Kidney epithelial cell (primary cell): ENCODE results near the gene TOMM6. TPM values are rescaled to one million over a fixed set of nuclear protein-coding genes. Genes with fewer than 3 reads are reported as not detected.
A peak's percentile ranks its signal among the peaks of the same experiment; 100 is the strongest.

ENCODE experiments used
- DNase-seq: peaks from one replicate; pipeline ENCODE4 v3.0.0-alpha.2; 2010; ENCODE audit warnings: low read depth
- H3K27me3 ChIP-seq: 2 replicates; pipeline ENCODE4 v1.6.0; 2011; ENCODE audit warnings: low read length; ENCODE audit not compliant: control insufficient read depth, insufficient read depth
- H3K36me3 ChIP-seq: 2 replicates; pipeline ENCODE4 v1.5.1; 2011; ENCODE audit warnings: low read length; ENCODE audit not compliant: control insufficient read depth, insufficient read depth
- H3K4me3 ChIP-seq: 2 replicates; pipeline ENCODE4 v1.5.1; 2011; ENCODE audit warnings: low read depth, mild to moderate bottlenecking, control low read depth, low read length
- total RNA-seq: library from RNA; depleted of rRNA; stranded (reverse); fragments of >200 nt; gene quantifications from 2 replicates; pipeline ENCODE4 v1.2.3, GENCODE V29; 2015
- TF ChIP-seq, protein P1 (sequence below): IDR thresholded peaks from 2 replicates; pipeline ENCODE4 v1.5.1; 2011; ENCODE audit warnings: mild to moderate bottlenecking, moderate library complexity, low read length, control low read depth, inconsistent platforms; ENCODE audit not compliant: insufficient read depth, poor library complexity, severe bottlenecking

The TOMM6 gene
- total RNA-seq, 1 donor from 2014 or later = 143 TPM

DNA sequence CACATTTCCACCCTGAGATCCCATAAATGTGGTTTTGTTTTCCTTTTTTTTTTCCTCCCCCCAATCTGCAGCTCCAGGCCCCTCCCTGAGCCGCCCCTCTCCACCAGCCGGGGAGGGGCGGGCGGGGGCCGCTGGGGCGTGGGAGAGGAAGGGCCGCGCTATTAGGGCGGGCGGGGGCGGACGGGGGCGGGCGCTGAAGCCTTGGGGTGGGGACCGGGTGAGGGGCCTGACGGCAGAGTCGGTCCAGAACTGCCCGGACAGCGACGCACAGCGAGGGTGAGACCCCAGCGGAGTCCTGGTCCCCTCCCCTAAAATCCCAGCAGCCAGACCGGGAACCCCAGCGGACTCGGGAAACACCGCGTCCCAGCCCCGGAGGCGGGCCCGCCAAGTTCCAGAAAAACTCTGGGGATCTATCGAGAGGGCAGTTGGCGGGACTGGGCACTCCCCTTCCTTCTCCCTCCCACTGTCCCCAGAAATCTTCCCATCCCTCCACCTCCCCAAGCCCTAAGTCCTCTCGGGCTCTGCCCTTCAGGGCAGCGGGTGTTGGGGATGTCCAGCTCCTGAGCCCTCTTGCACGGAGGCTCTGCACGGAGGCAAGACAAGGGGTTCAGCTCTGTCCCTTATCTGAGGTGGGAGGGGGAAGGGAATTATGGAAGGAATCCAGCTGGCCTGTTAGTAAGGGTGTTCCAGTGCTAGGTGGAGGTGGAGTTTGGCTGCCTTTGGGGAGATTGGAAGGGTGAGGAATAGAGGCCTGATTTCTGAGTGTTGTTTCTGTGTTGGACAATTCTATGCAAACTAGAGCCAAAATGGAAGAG lies 6.7 kb upstream of the TOMM6 start, which contains the start of gene PRICKLE4:
TSS of gene PRICKLE4 (plus strand) at position 232 of the 815 bp plus-strand sequence. CDS start 2,692 bp downstream, outside the sequence.
- DNase-seq = no peak
- no peaks in the 10 kb centered on the region for H3K27me3 ChIP-seq
- TF ChIP-seq, protein P1, sequence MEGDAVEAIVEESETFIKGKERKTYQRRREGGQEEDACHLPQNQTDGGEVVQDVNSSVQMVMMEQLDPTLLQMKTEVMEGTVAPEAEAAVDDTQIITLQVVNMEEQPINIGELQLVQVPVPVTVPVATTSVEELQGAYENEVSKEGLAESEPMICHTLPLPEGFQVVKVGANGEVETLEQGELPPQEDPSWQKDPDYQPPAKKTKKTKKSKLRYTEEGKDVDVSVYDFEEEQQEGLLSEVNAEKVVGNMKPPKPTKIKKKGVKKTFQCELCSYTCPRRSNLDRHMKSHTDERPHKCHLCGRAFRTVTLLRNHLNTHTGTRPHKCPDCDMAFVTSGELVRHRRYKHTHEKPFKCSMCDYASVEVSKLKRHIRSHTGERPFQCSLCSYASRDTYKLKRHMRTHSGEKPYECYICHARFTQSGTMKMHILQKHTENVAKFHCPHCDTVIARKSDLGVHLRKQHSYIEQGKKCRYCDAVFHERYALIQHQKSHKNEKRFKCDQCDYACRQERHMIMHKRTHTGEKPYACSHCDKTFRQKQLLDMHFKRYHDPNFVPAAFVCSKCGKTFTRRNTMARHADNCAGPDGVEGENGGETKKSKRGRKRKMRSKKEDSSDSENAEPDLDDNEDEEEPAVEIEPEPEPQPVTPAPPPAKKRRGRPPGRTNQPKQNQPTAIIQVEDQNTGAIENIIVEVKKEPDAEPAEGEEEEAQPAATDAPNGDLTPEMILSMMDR = no peak

DNA sequence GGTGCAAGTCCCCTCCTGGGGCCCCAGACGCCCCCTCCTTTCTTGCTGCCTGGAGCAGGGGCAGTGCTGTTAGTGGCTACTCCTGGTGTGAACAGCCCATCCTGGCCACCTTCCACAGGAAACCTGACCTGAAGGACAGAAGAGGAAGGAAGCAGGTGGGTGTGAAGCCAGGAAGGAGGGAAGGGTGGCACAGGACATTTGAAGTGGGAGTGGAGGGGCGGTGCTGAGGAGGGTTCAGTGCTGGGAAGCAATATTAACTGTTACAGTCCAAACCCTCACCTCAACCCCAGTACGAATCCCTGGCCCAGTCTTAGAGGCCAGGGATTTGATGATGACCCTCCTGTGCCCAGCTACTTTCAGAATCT lies 6.1 kb upstream of the TOMM6 start:
- no peak for DNase-seq
- TF ChIP-seq, protein P1 = no peak
- Histone ChIP-seq H3K27me3 (no peaks in the 10 kb centered on the region), H3K36me3 (no peaks in the 10 kb centered on the region), H3K4me3 (no peak overlapping the region)

More for the DNA sequence above, 6.7 kb upstream of the TOMM6 start, which contains the start of gene PRICKLE4:
- Histone ChIP-seq H3K4me3 (peak within 1 kb of the TSS; percentile 70), H3K36me3 (no peaks in the 10 kb centered on the region)

DNA sequence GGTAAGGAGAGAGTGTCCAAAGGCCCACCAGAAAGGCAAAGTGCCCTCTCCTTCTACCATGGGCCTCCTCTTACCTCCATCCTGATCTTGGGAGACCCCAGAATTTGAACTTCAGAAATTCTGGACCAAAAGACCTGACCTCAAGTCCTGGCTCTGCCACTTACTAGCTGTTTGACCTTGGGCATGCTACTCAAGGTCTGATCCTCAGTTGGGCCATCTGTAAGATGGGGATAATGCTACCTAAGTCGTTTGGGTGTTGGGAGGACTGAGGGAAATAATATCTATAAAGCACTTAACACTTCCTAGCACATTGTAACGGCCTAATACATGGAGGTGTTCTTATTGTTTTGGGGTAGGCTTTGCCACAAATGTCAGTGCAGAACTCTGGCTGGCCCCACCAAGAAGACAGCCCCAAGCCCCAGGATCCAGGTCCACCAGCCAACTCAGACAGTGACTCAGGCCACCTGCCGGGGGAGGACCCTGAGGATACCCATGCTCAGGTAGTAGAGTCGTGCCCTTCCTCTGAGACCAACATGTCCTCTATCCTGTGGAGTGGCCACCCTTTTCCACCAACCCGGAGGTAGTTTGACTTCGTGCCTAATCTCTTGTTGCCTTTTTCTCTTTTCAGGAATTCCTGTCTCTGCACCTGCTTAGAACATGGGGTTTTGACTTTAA lies 4.3 kb upstream of the TOMM6 start:
- DNase-seq = no peak

DNA sequence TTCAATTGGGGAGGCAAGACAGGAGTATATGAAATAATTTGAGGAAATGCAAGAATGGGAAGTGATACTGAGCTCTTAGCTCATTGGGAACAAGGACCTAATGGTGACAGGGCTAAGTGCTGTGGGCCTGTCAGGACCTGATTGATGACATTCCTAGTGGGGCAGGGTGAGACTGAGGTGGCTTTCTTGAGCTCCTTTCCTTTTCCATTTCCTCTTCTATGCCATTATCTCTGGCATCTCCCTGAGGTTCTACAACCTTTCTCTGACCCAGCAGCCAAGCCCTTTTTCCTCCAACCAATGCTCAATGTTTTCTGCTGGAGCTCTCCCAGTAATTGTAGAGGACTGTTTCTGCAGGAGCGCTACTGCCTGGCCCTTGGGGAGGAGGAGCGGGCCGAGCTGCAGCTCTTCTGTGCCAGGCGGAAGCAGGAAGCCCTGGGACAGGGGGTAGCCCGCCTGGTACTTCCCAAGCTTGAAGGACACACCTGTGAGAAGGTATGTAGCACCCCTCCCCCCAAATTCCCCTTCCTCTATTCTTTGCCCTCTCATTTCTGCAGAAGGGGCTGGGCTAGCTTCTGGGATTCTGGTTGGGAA lies 2.8 kb upstream of the TOMM6 start:
- DNase-seq = no peak
- no peaks in the 10 kb centered on the region for H3K27me3 ChIP-seq
- H3K4me3 ChIP-seq = no peak overlapping the region
- TF ChIP-seq, protein P1 = no peak
- H3K36me3 ChIP-seq = no peaks in the 10 kb centered on the region

More for the DNA sequence above, 4.3 kb upstream of the TOMM6 start:
- no peaks in the 10 kb centered on the region for H3K27me3 ChIP-seq
- TF ChIP-seq, protein P1 = no peak
- H3K4me3 ChIP-seq = no peak overlapping the region
- H3K36me3 ChIP-seq = no peaks in the 10 kb centered on the region

DNA sequence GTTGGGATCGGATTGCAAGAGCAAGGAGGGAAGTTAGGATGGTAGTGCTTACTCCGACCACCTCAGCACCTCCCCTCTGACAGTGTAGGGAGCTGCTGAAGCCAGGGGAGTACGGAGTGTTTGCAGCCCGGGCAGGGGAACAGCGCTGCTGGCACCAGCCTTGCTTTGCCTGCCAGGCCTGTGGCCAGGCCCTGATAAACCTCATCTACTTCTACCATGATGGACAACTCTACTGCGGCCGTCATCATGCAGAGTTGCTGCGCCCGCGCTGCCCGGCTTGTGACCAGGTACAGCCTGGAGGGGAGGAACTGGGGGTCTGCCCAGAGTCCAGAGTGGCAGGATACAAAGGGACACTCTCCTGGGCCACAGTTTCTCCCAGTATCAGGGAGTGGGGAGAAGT lies 2.2 kb upstream of the TOMM6 start:
- TF ChIP-seq, protein P1 = no peak
- H3K4me3 ChIP-seq = no peak overlapping the region
- H3K36me3 ChIP-seq = no peaks in the 10 kb centered on the region
- H3K27me3 ChIP-seq = no peaks in the 10 kb centered on the region
- DNase-seq = no peak
